NK-92 treated with Interleukin-12 subunit alpha and Interleukin-12 subunit beta, amount 100 ng/mL, for 24 hours (cell line): ENCODE measurements around the gene FLT4.
"Not testable (repeated sequence)": the region's sequence is repeated elsewhere in the genome, so short reads cannot be mapped to it uniquely, and the experiment has no call there.

Experiments
- DNase-seq: peaks from one replicate; lab custom pipeline; 2025; lab: John Stamatoyannopoulos, UW

FLT4 gene

GRCh38 chr5:180670157-180670556 lies 20.8 kb upstream of the FLT4 start:
- DNase-seq = no peak

GRCh38 chr5:180669661-180670060 lies 20.3 kb upstream of the FLT4 start:
- no peak for DNase-seq

GRCh38 chr5:180668835-180669596 lies 19.6 kb upstream of the FLT4 start:
- no peak for DNase-seq

- DNase-seq = no peak
These were observed 17.4 kb upstream of the FLT4 start for GRCh38 chr5:180666812-180667211.

GRCh38 chr5:180665682-180666404 lies 16.4 kb upstream of the FLT4 start:
- DNase-seq = no peak

GRCh38 chr5:180658774-180659564 lies 9.6 kb upstream of the FLT4 start:
- no peak for DNase-seq

- DNase-seq = not testable (repeated sequence)
These were observed 5.8 kb upstream of the FLT4 start for GRCh38 chr5:180655243-180655642.

- DNase-seq = no peak
These were observed 3.4 kb upstream of the FLT4 start for GRCh38 chr5:180652771-180653170.

GRCh38 chr5:180652346-180652745 lies 2.9 kb upstream of the FLT4 start:
- DNase-seq = no peak

GRCh38 chr5:180648658-180649296 lies 623 bp downstream of the FLT4 start:
- DNase-seq = no peak

- DNase-seq = no peak
These were observed 1.4 kb downstream of the FLT4 start for GRCh38 chr5:180647941-180648500.

- DNase-seq = no peak
These were observed 1.9 kb downstream of the FLT4 start for GRCh38 chr5:180647465-180647864.

GRCh38 chr5:180646963-180647305 lies 2.5 kb downstream of the FLT4 start:
- DNase-seq = no peak

GRCh38 chr5:180646289-180646962 lies 3.0 kb downstream of the FLT4 start:
- DNase-seq = no peak

GRCh38 chr5:180645274-180646204 lies 3.9 kb downstream of the FLT4 start:
- DNase-seq = no peak

- no peak for DNase-seq
These were observed 4.6 kb downstream of the FLT4 start for GRCh38 chr5:180644825-180645273.

- no peak for DNase-seq
These were observed 5.1 kb downstream of the FLT4 start for GRCh38 chr5:180644129-180644824.

- DNase-seq = no peak
These were observed 6.1 kb downstream of the FLT4 start for GRCh38 chr5:180643191-180643851.

GRCh38 chr5:180642779-180643178 lies 6.6 kb downstream of the FLT4 start:
- no peak for DNase-seq
